Right atrium auricular region (tissue), 2 donors: Measurements from ENCODE around the gene TSR1. TPM values are rescaled to one million over a fixed set of nuclear protein-coding genes. Genes with fewer than 3 reads are reported as not detected.
A peak's percentile ranks its signal among the peaks of the same experiment; 100 is the strongest.

ENCODE experiments used
- DNase-seq: peaks from one replicate; pipeline ENCODE4 v3.0.0-alpha.2; 2019; ENCODE audit warnings: low spot score
- H3K27ac ChIP-seq, 2 donors: fragments of 200-600 bp; sonication (generic); 1 replicate in 1 of 2; 2 replicates in 1 of 2; pipeline ENCODE4 v1.5.1; 2016 to 2019
- H3K27me3 ChIP-seq, 2 donors: fragments of 200-600 bp; sonication (generic); one replicate each; pipeline versions ENCODE4 v1.5.1 to v1.6.0; 2017 to 2019
- H3K36me3 ChIP-seq: fragments of 200-600 bp; sonication (generic); one replicate; pipeline ENCODE4 v1.5.1; 2016
- H3K4me1 ChIP-seq, 2 donors: fragments of 200-600 bp; sonication (generic); one replicate each; pipeline versions ENCODE4 v1.5.1 to v1.6.0; 2017 to 2019
- H3K4me3 ChIP-seq, 2 donors: fragments of 200-600 bp; sonication (generic); 1 replicate in 1 of 2; 2 replicates in 1 of 2; pipeline ENCODE4 v1.5.1; 2017 to 2019; ENCODE audit warnings: mild to moderate bottlenecking in 1 of 2, moderate library complexity in 1 of 2
- H3K9me3 ChIP-seq, 2 donors: fragments of 200-600 bp; sonication (generic); one replicate each; pipeline ENCODE4 v1.5.1; 2019
- CTCF ChIP-seq, 2 donors: fragments of 200-600 bp; sonication (generic); IDR thresholded peaks; one replicate each; pipeline ENCODE4 v1.5.1; 2019; ENCODE audit warnings: antibody characterized with exemption in 2 of 2
- total RNA-seq, 2 donors: library from RNA; depleted of rRNA; stranded (reverse); fragments of >200 nt; gene quantifications; one replicate each; pipeline ENCODE4 v1.1.0, GENCODE V29; 2016

The TSR1 gene
- total RNA-seq, 2 donors from 2014 or later, result 22.5 to 25.9 TPM

- no peaks in the 10 kb centered on the region for H3K27me3 ChIP-seq
- TF ChIP-seq CTCF (IDR thresholded peaks at IDR 0.05), result no peak
- peaks cover 0 to 13% of the 10 kb centered on the region in 2 donors for H3K4me1 ChIP-seq
- DNase-seq, result no peak
- peaks cover 16% of the 10 kb centered on the region for H3K36me3 ChIP-seq
- no peak overlapping the region for H3K27ac ChIP-seq
- no peak overlapping the region for H3K4me3 ChIP-seq
- no peaks in the 10 kb centered on the region for H3K9me3 ChIP-seq
Observed at GRCh38 chr17:2344528-2344927, 8.3 kb upstream of the TSR1 start.

GRCh38 chr17:2343421-2343820 lies 7.2 kb upstream of the TSR1 start:
- DNase-seq, result no peak
- Histone ChIP-seq H3K27ac (no peak overlapping the region), H3K36me3 (peaks cover 16% of the 10 kb centered on the region), H3K27me3 (no peaks in the 10 kb centered on the region), H3K9me3 (no peaks in the 10 kb centered on the region), H3K4me1 (peaks cover 0 to 11% of the 10 kb centered on the region in 2 donors), H3K4me3 (no peak overlapping the region)
- TF ChIP-seq CTCF (IDR thresholded peaks at IDR 0.05), result no peak

- Histone ChIP-seq H3K36me3 (peaks cover 26% of the 10 kb centered on the region), H3K4me3 (peak overlapping the region; percentile 65 to 91), H3K27ac (peak overlapping the region; percentile 86 to 87), H3K27me3 (no peaks in the 10 kb centered on the region), H3K9me3 (no peaks in the 10 kb centered on the region), H3K4me1 (peaks cover 0 to 24% of the 10 kb centered on the region in 2 donors)
- TF ChIP-seq CTCF (IDR thresholded peaks at IDR 0.05), result no peak
- no peak for DNase-seq
Observed at GRCh38 chr17:2338315-2338657, 2.0 kb upstream of the TSR1 start.

GRCh38 chr17:2337544-2338314 lies 1.5 kb upstream of the TSR1 start:
- Histone ChIP-seq H3K9me3 (no peaks in the 10 kb centered on the region), H3K36me3 (peaks cover 31% of the 10 kb centered on the region), H3K27ac (peak overlapping the region; percentile 86 to 87), H3K4me1 (peaks cover 0 to 24% of the 10 kb centered on the region in 2 donors), H3K4me3 (peak overlapping the region; percentile 65 to 91), H3K27me3 (no peaks in the 10 kb centered on the region)
- peak in 1 of 2 donors; percentile 27 for TF ChIP-seq CTCF (IDR thresholded peaks at IDR 0.05)
- DNase-seq, result no peak

- Histone ChIP-seq H3K9me3 (no peaks in the 10 kb centered on the region), H3K4me3 (peak within 1 kb of the TSS; percentile 65 to 91), H3K27ac (peak within 1 kb of the TSS; percentile 86 to 87), H3K27me3 (no peaks in the 10 kb centered on the region), H3K36me3 (peaks cover 34% of the 10 kb centered on the region), H3K4me1 (peaks cover 0 to 24% of the 10 kb centered on the region in 2 donors)
- TF ChIP-seq CTCF (IDR thresholded peaks at IDR 0.05), result no peak
- DNase-seq, result no peak
Observed at GRCh38 chr17:2336852-2337543, 741 bp upstream of the TSR1 start, which contains the start of gene SGSM2. Gene SGSM2, plus strand, starts transcription at chr17:2337501. Its CDS starts 188 bp downstream, at chr17:2337689.
